ENCODE results near the gene ENTR1.

ENTR1 gene

DNA sequence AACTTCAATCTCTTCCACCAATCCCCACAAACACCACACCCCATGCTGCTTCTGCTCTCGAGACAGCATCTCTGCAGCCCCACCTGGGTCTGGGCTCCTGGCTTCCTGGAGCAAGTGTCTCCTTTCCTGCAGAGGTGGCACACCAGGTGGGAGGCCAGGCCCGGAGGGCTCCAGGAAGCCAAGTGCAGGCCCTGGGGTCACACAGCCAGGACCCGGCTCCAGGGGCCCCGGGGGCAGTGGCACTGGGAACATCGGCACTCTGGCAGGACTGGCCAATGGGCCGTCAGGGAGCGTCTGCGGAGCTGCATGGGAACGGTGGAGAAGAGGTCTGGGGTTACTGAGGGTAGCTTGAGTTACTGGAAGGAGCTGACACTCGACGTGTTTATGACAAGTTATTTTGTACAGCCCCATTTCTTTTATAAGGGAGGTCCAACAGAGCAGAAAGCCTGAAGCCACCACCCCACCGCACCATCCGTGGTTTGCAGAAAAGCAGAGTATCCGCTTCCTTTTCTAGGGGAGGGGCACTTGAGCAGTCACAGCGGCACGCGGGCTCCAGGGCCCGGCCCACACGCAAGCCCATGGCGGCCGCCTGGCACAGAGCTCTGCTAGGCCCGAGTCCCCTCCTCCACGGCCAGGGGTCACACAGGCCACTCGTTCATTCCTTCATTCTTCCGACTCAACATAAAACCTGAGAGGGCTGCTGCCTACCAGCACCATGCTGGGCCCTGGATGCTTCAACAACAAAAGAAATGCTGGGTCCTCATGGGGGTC is 43.8 kb upstream of the ENTR1 start:
- no peak for DNase-seq (ENCODE audit: low read depth, low spot score)
- H3K4me3 ChIP-seq (ENCODE audit: low read depth, low read length) = no peak overlapping the region
- POLR2A ChIA-PET = no interaction called here
- CTCF ChIA-PET = interaction anchor here (1.4 to 3.6 kb wide), 2 partner anchors 14 to 16 kb away, joined by 3 to 16 read pairs; partner anchors contain the start of gene INPP5E
- TF ChIP-seq, protein P1, sequence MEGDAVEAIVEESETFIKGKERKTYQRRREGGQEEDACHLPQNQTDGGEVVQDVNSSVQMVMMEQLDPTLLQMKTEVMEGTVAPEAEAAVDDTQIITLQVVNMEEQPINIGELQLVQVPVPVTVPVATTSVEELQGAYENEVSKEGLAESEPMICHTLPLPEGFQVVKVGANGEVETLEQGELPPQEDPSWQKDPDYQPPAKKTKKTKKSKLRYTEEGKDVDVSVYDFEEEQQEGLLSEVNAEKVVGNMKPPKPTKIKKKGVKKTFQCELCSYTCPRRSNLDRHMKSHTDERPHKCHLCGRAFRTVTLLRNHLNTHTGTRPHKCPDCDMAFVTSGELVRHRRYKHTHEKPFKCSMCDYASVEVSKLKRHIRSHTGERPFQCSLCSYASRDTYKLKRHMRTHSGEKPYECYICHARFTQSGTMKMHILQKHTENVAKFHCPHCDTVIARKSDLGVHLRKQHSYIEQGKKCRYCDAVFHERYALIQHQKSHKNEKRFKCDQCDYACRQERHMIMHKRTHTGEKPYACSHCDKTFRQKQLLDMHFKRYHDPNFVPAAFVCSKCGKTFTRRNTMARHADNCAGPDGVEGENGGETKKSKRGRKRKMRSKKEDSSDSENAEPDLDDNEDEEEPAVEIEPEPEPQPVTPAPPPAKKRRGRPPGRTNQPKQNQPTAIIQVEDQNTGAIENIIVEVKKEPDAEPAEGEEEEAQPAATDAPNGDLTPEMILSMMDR (IDR thresholded peaks at IDR 0.05; ENCODE audit: insufficient read depth, low read length, missing control alignments) = no peak

DNA sequence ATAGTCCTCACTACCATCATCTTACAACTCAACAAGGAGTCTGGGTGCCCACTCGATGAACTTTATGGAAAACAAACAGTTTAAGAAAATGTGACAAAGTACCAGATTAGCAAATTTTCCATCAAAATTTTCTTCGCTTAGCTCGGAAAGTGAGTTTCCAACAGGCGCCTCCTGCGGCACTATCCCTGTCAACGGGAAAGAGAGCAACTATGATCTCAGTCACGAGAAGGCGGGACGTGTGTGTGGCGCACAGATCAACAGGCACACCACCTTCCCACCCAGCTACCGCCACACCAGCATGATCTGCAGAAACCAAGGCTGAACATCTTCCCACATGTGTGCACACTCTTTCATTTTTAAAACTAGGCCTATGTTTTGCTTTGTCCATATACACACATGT is 42.9 kb upstream of the ENTR1 start:
- no peak for DNase-seq (ENCODE audit: low read depth, low spot score)
- CTCF ChIA-PET = interaction anchor here (1.1 to 3.6 kb wide), 3 partner anchors 10 to 90 kb away, joined by 3 to 16 read pairs (median 3); partner anchors contain the start of gene INPP5E
- TF ChIP-seq, protein P1 (IDR thresholded peaks at IDR 0.05; ENCODE audit: insufficient read depth, low read length, missing control alignments) = no peak
- POLR2A ChIA-PET = interaction anchor here (0.7 kb wide), 1 partner anchor 61 kb away, joined by 3 read pairs; no protein-coding TSS in a partner anchor
- H3K4me3 ChIP-seq (ENCODE audit: low read depth, low read length) = no peak overlapping the region

DNA sequence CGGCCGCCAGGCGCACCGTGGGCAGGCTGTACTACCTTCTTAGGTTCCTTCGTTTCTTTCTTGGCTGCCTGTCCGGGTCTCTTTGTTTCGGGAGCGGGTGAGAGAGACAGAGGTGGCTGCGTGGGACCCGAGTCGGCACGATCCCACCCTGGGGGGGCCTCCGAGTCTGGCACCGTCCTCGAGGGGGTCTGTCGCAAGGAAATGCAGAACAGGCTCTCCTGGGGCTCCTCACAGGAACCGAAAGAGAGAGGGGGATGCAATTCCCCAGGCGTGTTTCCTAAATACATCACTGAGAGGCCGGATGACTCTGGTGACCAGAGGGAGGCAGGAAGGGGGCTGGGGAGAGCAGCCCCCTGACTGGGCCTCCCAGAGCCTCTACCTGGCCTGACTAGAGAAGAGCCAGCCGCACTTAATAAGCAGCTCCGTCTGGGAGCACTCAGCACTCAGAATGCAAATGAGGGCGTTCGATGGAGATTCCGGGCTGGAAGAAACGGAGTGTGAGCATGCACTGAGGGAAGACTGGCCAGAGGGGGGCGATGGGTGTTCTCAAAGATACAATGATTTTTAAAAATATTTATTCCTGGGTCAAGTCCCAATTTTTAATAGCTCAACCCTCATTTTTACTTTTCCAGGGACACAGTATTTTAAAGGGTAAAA is 40.9 kb upstream of the ENTR1 start:
- TF ChIP-seq, protein P1 (IDR thresholded peaks at IDR 0.05; ENCODE audit: insufficient read depth, low read length, missing control alignments) = no peak
- ChIA-PET CTCF (interaction anchor here (1.0 to 3.6 kb wide), 4 partner anchors 11 to 15 kb away, joined by 3 to 16 read pairs (median 3); partner anchors contain the start of gene INPP5E), POLR2A (no interaction called here)
- H3K4me3 ChIP-seq (ENCODE audit: low read depth, low read length) = no peak overlapping the region
- DNase-seq (ENCODE audit: low read depth, low spot score) = no peak

DNA sequence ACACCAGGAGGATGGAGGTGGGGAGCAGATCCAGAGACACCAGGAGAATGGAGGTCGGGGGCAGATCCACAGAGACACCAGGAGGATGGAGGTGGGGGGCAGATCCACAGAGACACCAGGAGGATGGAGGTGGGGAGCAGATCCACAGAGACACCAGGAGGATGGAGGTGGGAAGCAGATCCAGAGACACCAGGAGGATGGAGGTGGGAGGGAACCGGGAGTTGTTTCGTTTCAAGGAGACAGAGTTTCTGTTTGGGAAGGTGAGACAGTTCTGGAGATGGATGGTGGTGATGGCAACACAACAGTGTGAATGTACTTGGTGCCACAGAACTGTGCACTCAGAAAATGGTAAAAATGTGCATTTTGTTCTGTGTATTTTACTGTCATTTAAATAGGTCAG is 38.2 kb upstream of the ENTR1 start:
- POLR2A ChIA-PET = no interaction called here
- no peak for DNase-seq (ENCODE audit: low read depth, low spot score)
- CTCF ChIA-PET = interaction anchor here (2.0 kb wide), 1 partner anchor 8 kb away, joined by 15 read pairs; no protein-coding TSS in a partner anchor
- TF ChIP-seq, protein P1 (IDR thresholded peaks at IDR 0.05; ENCODE audit: insufficient read depth, low read length, missing control alignments) = no peak
- no peak overlapping the region for H3K4me3 ChIP-seq (ENCODE audit: low read depth, low read length)

DNA sequence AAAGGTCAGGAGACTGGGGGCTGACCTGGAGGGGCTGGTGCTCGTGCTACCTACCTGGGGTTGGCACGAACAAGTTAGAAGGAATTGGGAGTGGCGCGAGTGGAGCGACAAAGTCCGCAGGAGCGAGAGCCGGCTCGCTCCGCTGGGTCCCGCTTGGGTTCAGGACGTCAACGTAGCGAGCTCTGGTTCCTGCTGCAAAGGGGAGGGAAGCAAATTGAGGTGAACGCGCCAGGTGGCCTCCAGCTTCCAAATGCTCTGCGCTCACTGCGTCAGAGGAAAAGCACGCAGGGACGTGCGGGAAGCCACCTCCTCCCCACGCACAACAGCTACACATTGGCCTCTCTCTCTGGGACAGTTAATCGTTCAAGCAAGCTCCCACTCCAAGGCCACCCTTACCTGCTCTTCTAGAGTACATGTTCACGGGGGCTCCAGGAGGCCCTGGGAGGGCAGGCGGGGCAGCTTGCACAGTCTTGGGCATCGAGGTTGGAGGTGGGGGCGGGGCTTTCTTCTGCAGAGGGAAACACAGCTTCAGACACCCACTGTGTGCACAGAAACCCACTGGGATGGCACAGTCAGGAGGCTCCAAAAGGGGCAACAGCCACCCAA is 36.9 kb upstream of the ENTR1 start:
- no peak overlapping the region for H3K4me3 ChIP-seq (ENCODE audit: low read depth, low read length)
- TF ChIP-seq, protein P1 (IDR thresholded peaks at IDR 0.05; ENCODE audit: insufficient read depth, low read length, missing control alignments) = no peak
- CTCF ChIA-PET = interaction anchor here (1.1 to 1.3 kb wide), 3 partner anchors 9 to 32 kb away, joined by 3 to 6 read pairs (median 4); no protein-coding TSS in a partner anchor
- POLR2A ChIA-PET = no interaction called here
- no peak for DNase-seq (ENCODE audit: low read depth, low spot score)
